ENCODE measurements around the gene BYSL.

- no peak for TF ChIP-seq CTCF (IDR thresholded peaks at IDR 0.05)
- TF ChIP-seq EP300 (IDR thresholded peaks at IDR 0.05) = no peak
Measured at GRCh38 chr6:41871691-41872090, 49.6 kb upstream of the BYSL start.

Data from stomach (tissue), 4 donors.